ENCODE data around the gene KLF13.

- peak in 3 of 7 experiments; percentile 3 to 61 (median 14) for TF ChIP-seq CTCF (IDR thresholded peaks at IDR 0.05)
- peak in 2 of 3 donors; percentile 26 to 28 for TF ChIP-seq POLR2A (IDR thresholded peaks at IDR 0.05)
Observed at GRCh38 chr15:31396881-31397560, 70.4 kb downstream of the KLF13 start.

Data from body of pancreas (tissue), 4 donors.